GM12878 (cell line): ENCODE data around the gene PCBP4. TPM values are rescaled to one million over a fixed set of nuclear protein-coding genes. Genes with fewer than 3 reads are reported as not detected.
"Not testable (repeated sequence)": the region's sequence is repeated elsewhere in the genome, so short reads cannot be mapped to it uniquely, and the experiment has no call there.

ENCODE experiments used
- ATAC-seq: fragments of 200-7000 bp; cut with Tn5 transposase; 3 replicates; pipeline ENCODE4 v1.9.1; 2020; ENCODE audit warnings: mild to moderate bottlenecking, moderate library complexity
- BruUV-seq: library from RNA; stranded (reverse); fragments of 400-500 nt; replicated peaks from 2 replicates; lab custom pipeline; 2021; lab: Mats Ljungman, UMichigan
- CTCF ChIA-PET: fragments of 300-600 bp; sonication (Branson Sonifier 250); formaldehyde crosslinking; extraction: SDS; loops from one replicate; lab custom pipeline; 2021; ENCODE audit warnings: inconsistent platforms; lab: Yijun Ruan, JAX
- POLR2A ChIA-PET: fragments of 350-600 bp; formaldehyde crosslinking; extraction: SDS; loops from one replicate; lab custom pipeline; 2021; ENCODE audit warnings: inconsistent platforms; lab: Charles Lee
- RAD21 ChIA-PET: fragments of 300-600 bp; sonication (Branson Sonifier 250); formaldehyde crosslinking; loops from one replicate; lab custom pipeline; 2023; ENCODE audit warnings: antibody characterized with exemption; ENCODE audit not compliant: unreplicated experiment; lab: Charles Lee
- SMC1A ChIA-PET: fragments of 300-600 bp; sonication (Branson Sonifier 250); formaldehyde crosslinking; loops from one replicate; lab custom pipeline; 2023; ENCODE audit not compliant: unreplicated experiment, uncharacterized antibody; lab: Charles Lee
- DNase-seq: peaks from one replicate; pipeline ENCODE4 v3.0.0-alpha.2; 2011; ENCODE audit warnings: low read depth, low spot score
- FAIRE-seq: peaks from 3 replicates; lab custom pipeline; 2011; peaks lifted over from hg19 to GRCh38; lab: Jason Lieb, UNC
- H2AFZ ChIP-seq: 2 replicates; pipeline ENCODE4 v1.6.0; 2011; ENCODE audit warnings: low read depth, low read length, control low read depth; ENCODE audit not compliant: control insufficient read depth
- H3K27ac ChIP-seq: 2 replicates; pipeline ENCODE4 v1.5.1; 2011; ENCODE audit warnings: control low read depth; ENCODE audit not compliant: control insufficient read depth, insufficient read depth
- H3K27me3 ChIP-seq, 2 experiments: replicated peaks in 1 of 2; 2 replicates each; pipeline versions ENCODE4 v1.6.0 to v1.6.1; 2011; ENCODE audit warnings: low read length in 1 of 2; ENCODE audit not compliant: control insufficient read depth in 2 of 2, insufficient read depth in 2 of 2
- H3K36me3 ChIP-seq, 2 experiments: 2 replicates each; pipeline ENCODE4 v1.5.1; 2011; ENCODE audit warnings: low read length in 1 of 2; ENCODE audit not compliant: control insufficient read depth in 2 of 2, insufficient read depth in 2 of 2
- H3K4me1 ChIP-seq: 2 replicates; pipeline ENCODE4 v1.6.1; 2011; ENCODE audit warnings: mild to moderate bottlenecking, low read length, moderate library complexity, mixed read lengths; ENCODE audit not compliant: control insufficient read depth, insufficient read depth
- H3K4me2 ChIP-seq: 2 replicates; pipeline ENCODE4 v1.6.0; 2011; ENCODE audit warnings: control low read depth; ENCODE audit not compliant: control insufficient read depth, insufficient read depth
- H3K4me3 ChIP-seq: fragments of 200-600 bp; sonication (generic); 2 replicates; pipeline ENCODE4 v1.5.1; 2016
- H3K79me2 ChIP-seq: 2 replicates; pipeline ENCODE4 v1.6.0; 2011; ENCODE audit warnings: low read length; ENCODE audit not compliant: control insufficient read depth, insufficient read depth
- H3K9ac ChIP-seq: 2 replicates; pipeline ENCODE4 v1.8.0; 2011; ENCODE audit warnings: low read length, control low read depth, mixed read lengths; ENCODE audit not compliant: control insufficient read depth, insufficient read depth
- H3K9me3 ChIP-seq: replicated peaks from 3 replicates; pipeline ENCODE4 v1.5.1; 2011; ENCODE audit warnings: mild to moderate bottlenecking, low read length; ENCODE audit not compliant: control insufficient read depth, insufficient read depth
- H4K20me1 ChIP-seq: 2 replicates; pipeline ENCODE4 v1.6.0; 2011; ENCODE audit not compliant: control insufficient read depth, insufficient read depth
- ASH2L ChIP-seq: fragments of 300-600, 200-600 bp; sonication (generic); IDR thresholded peaks from 2 replicates; pipeline ENCODE4 v1.6.1; 2017; ENCODE audit warnings: low read depth, mild to moderate bottlenecking, borderline replicate concordance
- LARP7 ChIP-seq: fragments of 450-650 bp; IDR thresholded peaks from 2 replicates; pipeline ENCODE4 v1.6.1; 2017; ENCODE audit warnings: mild to moderate bottlenecking
- POLR2A ChIP-seq: IDR thresholded peaks from 2 replicates; pipeline ENCODE4 v1.6.1; 2011; ENCODE audit warnings: low read depth, mild to moderate bottlenecking, low read length
- WGBS: methylation state at CpG from one replicate; pipeline ENCODE4 v1.1.6; 2016; ENCODE audit warnings: low lambda C conversion rate; ENCODE audit not compliant: insufficient replicate concordance, insufficient coverage; ENCODE audit errors: missing lambda C conversion rate; 5-methylcytosine and 5-hydroxymethylcytosine counted together
- in situ Hi-C: fragments of 300-500 bp; cut with MboI; formaldehyde crosslinking; loops from 9 replicates; pipeline ENCODE4 v1.14.3; 2018; ENCODE audit warnings: mixed read lengths
- intact Hi-C: fragments of 100-400 bp; cut with micrococcal nuclease; formaldehyde crosslinking; loops from one replicate; pipeline ENCODE4 v1.14.2; 2022; ENCODE audit not compliant: unreplicated experiment
- polyA plus RNA-seq, 11 experiments: library from polyadenylated mRNA; depleted of rRNA in 4 of 11; unstranded in 6 of 11; stranded (reverse) in 5 of 11; fragments of >200 nt; fragmentation: Nextera tagmentation in 4 of 11; fragmentation: Illumina TruSeq in 1 of 11; extraction: Ambion mirVana in 4 of 11; extraction: Trizol in 1 of 11; gene quantifications; 1 replicate in 1 of 11; 2 replicates in 10 of 11; pipeline versions ENCODE4 v1.2.1 to v1.2.3, GENCODE V29; 2011 to 2016; ENCODE audit warnings: inconsistent platforms in 2 of 11, missing spikeins in 2 of 11, low read depth in 1 of 11
- total RNA-seq, 4 experiments: library from RNA; depleted of rRNA in 3 of 4; stranded (reverse); fragments of >200 nt in 3 of 4; fragmentation: Illumina TruSeq in 1 of 4; extraction: Trizol in 1 of 4; gene quantifications; 2 replicates each; pipeline versions ENCODE4 v1.2.1 to v1.2.3, GENCODE V29; 2013 to 2021

PCBP4 gene
- total and polyA plus RNA-seq, 10 of the 15 experiments (the other 5 are each of a cell fraction or from before 2014, with no cell fraction given) = 0.05 to 14.5 (median 4.2) TPM

DNA sequence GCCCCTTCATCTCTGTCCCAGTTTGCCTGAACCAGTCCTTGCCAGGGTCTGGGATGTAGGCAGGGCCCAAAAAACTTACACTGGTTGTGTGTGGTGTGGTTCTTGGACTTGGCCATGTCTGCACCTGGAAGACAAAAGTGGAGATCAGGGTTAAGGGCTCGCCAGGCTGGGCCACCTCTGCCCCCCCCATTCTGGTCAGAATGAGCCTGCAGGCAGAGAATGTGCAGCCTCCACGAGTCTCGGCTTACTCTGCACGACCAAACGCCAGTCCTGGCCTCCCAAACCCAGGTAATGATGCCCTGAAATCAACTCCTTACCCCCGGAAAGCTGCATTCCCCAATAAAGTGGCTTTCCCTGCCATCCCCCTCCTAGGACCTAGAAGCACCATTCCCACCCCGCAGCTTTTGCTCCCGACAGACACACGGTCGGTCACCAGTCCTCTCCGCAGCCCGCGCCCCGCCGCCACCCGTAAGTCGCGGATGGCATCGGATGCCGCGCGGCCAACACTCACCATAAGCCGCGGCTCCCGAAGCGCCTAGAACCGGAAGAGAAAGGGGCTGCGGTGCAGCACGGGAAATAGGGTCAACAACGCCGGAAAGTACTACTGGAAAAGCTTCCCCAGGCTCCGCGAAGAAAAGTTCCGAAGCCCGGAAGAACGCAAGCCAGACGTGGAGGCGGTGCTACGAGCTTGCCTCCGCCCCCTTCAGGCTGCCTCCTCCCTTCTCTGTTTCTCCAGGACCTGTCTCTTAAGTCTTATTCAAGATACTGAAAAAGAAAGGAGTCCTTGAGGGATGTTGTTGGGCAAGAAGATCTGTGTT, 28.3 kb upstream of the PCBP4 start, which contains the start of gene RPL29 (continued):
- peak; percentile 85 for TF ChIP-seq LARP7

DNA sequence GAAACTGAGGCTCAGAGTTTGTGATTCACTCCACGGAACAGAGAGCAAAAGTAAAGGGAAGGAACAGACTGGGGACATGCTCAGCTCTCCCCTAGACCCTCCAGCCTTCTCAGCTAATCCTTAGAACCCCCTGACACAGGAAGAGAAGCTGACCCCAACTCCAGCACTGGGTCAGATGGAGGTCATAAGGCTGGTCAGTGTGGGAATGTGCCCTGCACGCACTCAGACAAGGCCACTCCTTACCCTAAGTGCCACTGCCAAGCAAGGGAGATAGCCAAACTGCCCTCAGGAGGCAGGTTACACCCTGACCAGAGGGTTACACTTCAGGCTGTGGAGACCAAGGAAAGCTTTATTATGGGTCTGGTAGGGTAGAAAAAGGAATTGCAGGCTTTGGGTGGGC, 27.3 kb upstream of the PCBP4 start:
- ChIA-PET SMC1A (interaction anchor here (0.7 to 3.0 kb wide), 4 partner anchors 10 to 53 kb away, joined by 3 to 13 read pairs (median 8); partner anchors contain the start of genes PARP3 and RRP9), RAD21 (interaction anchor here (2.1 kb wide), 1 partner anchor 59 kb away, joined by 10 read pairs; no protein-coding TSS in a partner anchor)
- Histone ChIP-seq H3K27me3 (no peaks in the 10 kb centered on the region; a peak in 1 of 4 replicates), H3K9me3 (no peaks in the 10 kb centered on the region), H3K4me1 (peaks cover 9% of the 10 kb centered on the region), H3K27ac (peak overlapping the region; percentile 66), H3K4me2 (peak overlapping the region; percentile 97)
- intact Hi-C loops = no loop called here
- WGBS = 71% methylated on average over 2 of the region's 2 CpGs
- BruUV-seq = no TSS peak
- in situ Hi-C loops = no loop called here
- TF ChIP-seq ASH2L (no peak), POLR2A (peak; percentile 54; the same call in 1 of the 2 replicates)
- TF ChIP-seq, all 136 proteins: peak for 1
- Histone ChIP-seq H3K4me3 (peak overlapping the region; percentile 99), H2AFZ (no peak overlapping the region), H3K79me2 (peaks cover 33% of the 10 kb centered on the region), H4K20me1 (0 out of 2 replicates have a peak, but pooled peaks cover 6% of the 10 kb centered on the region), H3K9ac (peak overlapping the region; percentile 98), H3K36me3 (peaks cover 14 to 16% of the 10 kb centered on the region in 2 experiments)
- no peak for FAIRE-seq
- ChIA-PET POLR2A (interaction anchor here (1.6 to 2.6 kb wide), 3 partner anchors 11 to 127 kb away, joined by 3 to 30 read pairs (median 14); partner anchors contain the start of genes ACY1, PARP3 and RRP9), CTCF (interaction anchor here (1.0 to 2.7 kb wide), 3 partner anchors 10 to 59 kb away, joined by 3 to 18 read pairs (median 13); partner anchors contain the start of gene ABHD14B)
- no peak for DNase-seq
- ATAC-seq = no peak

DNA sequence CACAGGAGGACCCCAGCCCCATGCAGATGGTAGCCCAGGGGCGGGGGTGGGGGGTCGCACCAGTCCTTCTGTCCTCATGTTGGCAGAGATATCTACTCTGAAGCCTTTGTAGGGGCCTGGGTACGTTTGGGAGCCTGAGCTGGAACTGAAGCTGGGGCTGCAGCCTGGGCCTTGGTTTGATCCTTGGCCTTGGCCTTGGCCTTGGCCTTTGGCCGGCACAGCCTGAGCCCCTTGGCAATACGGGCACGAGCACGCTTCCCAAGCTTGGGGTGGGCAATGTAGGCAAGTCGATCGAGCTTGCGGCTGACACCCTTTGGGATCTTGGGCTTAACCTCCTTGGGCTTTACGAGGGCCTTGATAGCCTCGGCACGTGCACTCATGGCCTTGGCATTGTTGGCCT, 26.4 kb upstream of the PCBP4 start:
- peaks cover 14 to 16% of the 10 kb centered on the region in 2 experiments for H3K36me3 ChIP-seq
- ATAC-seq, H3K4me1 ChIP-seq, in situ Hi-C loops, intact Hi-C loops, H3K9me3 ChIP-seq, H3K27ac ChIP-seq, H2AFZ ChIP-seq, FAIRE-seq, DNase-seq, RAD21 ChIA-PET, H3K27me3 ChIP-seq, H3K4me2 ChIP-seq, H4K20me1 ChIP-seq: not testable (repeated sequence)
- CTCF ChIA-PET = interaction anchor here (1.0 to 2.7 kb wide), 2 partner anchors 20 to 51 kb away, joined by 4 to 13 read pairs; partner anchors contain the start of gene ABHD14B
- SMC1A ChIA-PET = interaction anchor here (3.0 kb wide), 1 partner anchor 9 kb away, joined by 12 read pairs; no protein-coding TSS in a partner anchor
- peak overlapping the region; percentile 35; the same call in 1 of the 2 replicates for H3K9ac ChIP-seq
- peak overlapping the region; percentile 99; the same call in 1 of the 2 replicates for H3K4me3 ChIP-seq
- WGBS = 91% methylated on average over 11 of the region's 13 CpGs
- POLR2A ChIA-PET = interaction anchor here (1.5 to 2.6 kb wide), 2 partner anchors 11 to 51 kb away, joined by 9 to 14 read pairs; partner anchors contain the start of genes PARP3 and RRP9
- BruUV-seq = TSS peak; percentile 84
- H3K79me2 ChIP-seq = peaks cover 33% of the 10 kb centered on the region
